ENCODE data around the gene HTT. TPM values are rescaled to one million over a fixed set of nuclear protein-coding genes. Genes with fewer than 3 reads are reported as not detected.

The HTT gene
- total RNA-seq, 1 experiment from 2014 or later: 85.4 TPM

GRCh38 chr4:3228881-3229280, 154.4 kb downstream of the HTT start:
- Mint-ChIP-seq H3K27me3 (ENCODE audit: low read depth) (no peaks in the 10 kb centered on the region), H3K4me3 (no peak overlapping the region), H3K27ac (no peak overlapping the region; the same call in 1 of the 2 replicates)

More at GRCh38 chr4:3228881-3229280, 154.4 kb downstream of the HTT start:
- Mint-ChIP-seq H3K4me1 (no peaks in the 10 kb centered on the region), H3K36me3 (peaks cover 54% of the 10 kb centered on the region), H3K9me3 (peaks cover 8% of the 10 kb centered on the region)
- CTCF ChIA-PET: no interaction called here
- no peak for ATAC-seq
- POLR2A ChIA-PET: no interaction called here
- TF ChIP-seq OVOL2 (CRISPR knock-in tag; IDR thresholded peaks at IDR 0.05; ENCODE audit: borderline replicate concordance) (no peak), IRF2 (CRISPR knock-in tag; IDR thresholded peaks at IDR 0.05; ENCODE audit: borderline replicate concordance, low read depth) (no peak), ZNF219 (CRISPR knock-in tag; IDR thresholded peaks at IDR 0.05; ENCODE audit: borderline replicate concordance) (no peak), USF2 (CRISPR knock-in tag; IDR thresholded peaks at IDR 0.05) (no peak), KAT7 (CRISPR knock-in tag; IDR thresholded peaks at IDR 0.05; ENCODE audit: borderline replicate concordance) (no peak), HMGXB4 (CRISPR knock-in tag; IDR thresholded peaks at IDR 0.05) (no peak), ATF3 (CRISPR knock-in tag; conservative IDR thresholded peaks at IDR 0.05) (no peak), GRHL2 (CRISPR knock-in tag; IDR thresholded peaks at IDR 0.05; ENCODE audit: insufficient replicate concordance, severe bottlenecking) (no peak), ZNF121 (CRISPR knock-in tag; IDR thresholded peaks at IDR 0.05) (no peak), ZBTB21 (CRISPR knock-in tag; IDR thresholded peaks at IDR 0.05; ENCODE audit: borderline replicate concordance) (no peak), PRRX2 (CRISPR knock-in tag; IDR thresholded peaks at IDR 0.05) (no peak), RELA (CRISPR knock-in tag; IDR thresholded peaks at IDR 0.05; ENCODE audit: borderline replicate concordance) (no peak), IRF1 (CRISPR knock-in tag; IDR thresholded peaks at IDR 0.05) (no peak), NR3C1 (CRISPR knock-in tag; conservative IDR thresholded peaks at IDR 0.05; ENCODE audit: low read depth) (no peak), ATF6 (CRISPR knock-in tag; IDR thresholded peaks at IDR 0.05) (no peak), STAT6 (CRISPR knock-in tag; conservative IDR thresholded peaks at IDR 0.05; ENCODE audit: low read depth) (no peak), AFF4 (CRISPR knock-in tag; IDR thresholded peaks at IDR 0.05; ENCODE audit: borderline replicate concordance) (no peak), NFE2L1 (CRISPR knock-in tag; IDR thresholded peaks at IDR 0.05) (no peak), CREM (CRISPR knock-in tag; IDR thresholded peaks at IDR 0.05) (no peak)
- no peak for DNase-seq (ENCODE audit: low spot score)

Measured in WTC11 (cell line).